ENCODE data around the gene ZFP90. TPM values are rescaled to one million over a fixed set of nuclear protein-coding genes. Genes with fewer than 3 reads are reported as not detected.
A peak's percentile ranks its signal among the peaks of the same experiment; 100 is the strongest.

Gene ZFP90
- total RNA-seq, 2 donors from 2014 or later, result 20.7 to 21.3 TPM

- no peaks in the 10 kb centered on the region for H3K27me3 Mint-ChIP-seq
- no peaks in the 10 kb centered on the region for H3K4me1 Mint-ChIP-seq
- no peak overlapping the region for H3K4me3 Mint-ChIP-seq
- peaks cover 46% of the 10 kb centered on the region for H3K9me3 ChIP-seq (ENCODE audit: control insufficient read depth, low read length, poor library complexity, severe bottlenecking)
- H3K27ac Mint-ChIP-seq, result no peak overlapping the region
- ATAC-seq (no peak), DNase-seq (no peak)
- no peaks in the 10 kb centered on the region for H3K36me3 Mint-ChIP-seq (ENCODE audit: low read depth)
These were observed 25.4 kb downstream of the ZFP90 start for GRCh38 chr16:68564382-68564985.

GRCh38 chr16:68574479-68574878, 35.4 kb downstream of the ZFP90 start:
- H3K4me1 Mint-ChIP-seq, result no peaks in the 10 kb centered on the region
- H3K27ac Mint-ChIP-seq, result no peak overlapping the region
- DNase-seq (no peak), ATAC-seq (no peak)
- no peaks in the 10 kb centered on the region for H3K27me3 Mint-ChIP-seq
- H3K4me3 Mint-ChIP-seq, result no peak overlapping the region
- H3K9me3 ChIP-seq (ENCODE audit: control insufficient read depth, low read length, poor library complexity, severe bottlenecking), result peaks cover 35% of the 10 kb centered on the region
- peaks cover 2% of the 10 kb centered on the region for H3K36me3 Mint-ChIP-seq (ENCODE audit: low read depth)

- H3K4me3 Mint-ChIP-seq, result no peak overlapping the region
- ATAC-seq (no peak), DNase-seq (no peak)
- no peak overlapping the region for H3K27ac Mint-ChIP-seq
- H3K36me3 Mint-ChIP-seq (ENCODE audit: low read depth), result peaks cover 2% of the 10 kb centered on the region
- no peaks in the 10 kb centered on the region for H3K4me1 Mint-ChIP-seq
- peaks cover 29% of the 10 kb centered on the region for H3K9me3 ChIP-seq (ENCODE audit: control insufficient read depth, low read length, poor library complexity, severe bottlenecking)
- no peaks in the 10 kb centered on the region for H3K27me3 Mint-ChIP-seq
These were observed 36.0 kb downstream of the ZFP90 start for GRCh38 chr16:68575082-68575481.

GRCh38 chr16:68577352-68577853, 38.3 kb downstream of the ZFP90 start:
- ATAC-seq (no peak), DNase-seq (no peak)
- Mint-ChIP-seq H3K27me3 (no peaks in the 10 kb centered on the region), H3K4me1 (no peaks in the 10 kb centered on the region), H3K36me3 (ENCODE audit: low read depth) (peaks cover 5% of the 10 kb centered on the region), H3K27ac (no peak overlapping the region), H3K4me3 (peak overlapping the region; percentile 10)
- H3K9me3 ChIP-seq (ENCODE audit: control insufficient read depth, low read length, poor library complexity, severe bottlenecking), result peaks cover 20% of the 10 kb centered on the region

GRCh38 chr16:68590201-68590994, 51.3 kb downstream of the ZFP90 start:
- H3K27me3 Mint-ChIP-seq, result no peaks in the 10 kb centered on the region
- ATAC-seq (peak; percentile 64), DNase-seq (peak; percentile 21 to 62 (median 23))
- H3K27ac Mint-ChIP-seq, result no peak overlapping the region
- peaks cover 2% of the 10 kb centered on the region for H3K4me1 Mint-ChIP-seq
- no peak overlapping the region for H3K4me3 Mint-ChIP-seq
- peaks cover 7% of the 10 kb centered on the region for H3K36me3 Mint-ChIP-seq (ENCODE audit: low read depth)
- H3K9me3 ChIP-seq (ENCODE audit: control insufficient read depth, low read length, poor library complexity, severe bottlenecking), result no peaks in the 10 kb centered on the region

GRCh38 chr16:68592466-68593337, 53.6 kb downstream of the ZFP90 start:
- H3K4me3 Mint-ChIP-seq, result no peak overlapping the region

GRCh38 chr16:68596266-68596665, 57.2 kb downstream of the ZFP90 start:
- H3K4me3 Mint-ChIP-seq, result no peak overlapping the region
- peaks cover 5% of the 10 kb centered on the region for H3K36me3 Mint-ChIP-seq (ENCODE audit: low read depth)
- no peak for ATAC-seq
- no peak for DNase-seq
- no peaks in the 10 kb centered on the region for H3K9me3 ChIP-seq (ENCODE audit: control insufficient read depth, low read length, poor library complexity, severe bottlenecking)
- no peaks in the 10 kb centered on the region for H3K4me1 Mint-ChIP-seq
- H3K27ac Mint-ChIP-seq, result no peak overlapping the region
- H3K27me3 Mint-ChIP-seq, result no peaks in the 10 kb centered on the region

More at GRCh38 chr16:68592466-68593337, 53.6 kb downstream of the ZFP90 start:
- peak; percentile 39 for ATAC-seq
- Mint-ChIP-seq H3K4me1 (peaks cover 2% of the 10 kb centered on the region), H3K36me3 (ENCODE audit: low read depth) (peaks cover 7% of the 10 kb centered on the region), H3K27ac (no peak overlapping the region), H3K27me3 (no peaks in the 10 kb centered on the region)
- DNase-seq, result no peak
- H3K9me3 ChIP-seq (ENCODE audit: control insufficient read depth, low read length, poor library complexity, severe bottlenecking), result no peaks in the 10 kb centered on the region

- Mint-ChIP-seq H3K27me3 (no peaks in the 10 kb centered on the region), H3K27ac (no peak overlapping the region), H3K4me1 (no peaks in the 10 kb centered on the region), H3K4me3 (no peak overlapping the region), H3K36me3 (ENCODE audit: low read depth) (no peaks in the 10 kb centered on the region)
- H3K9me3 ChIP-seq (ENCODE audit: control insufficient read depth, low read length, poor library complexity, severe bottlenecking), result no peaks in the 10 kb centered on the region
- DNase-seq, result no peak
- no peak for ATAC-seq
These were observed 60.5 kb downstream of the ZFP90 start for GRCh38 chr16:68599586-68599985.

- H3K4me3 Mint-ChIP-seq, result no peak overlapping the region
- H3K27ac Mint-ChIP-seq, result no peak overlapping the region
- no peaks in the 10 kb centered on the region for H3K36me3 Mint-ChIP-seq (ENCODE audit: low read depth)
- no peaks in the 10 kb centered on the region for H3K27me3 Mint-ChIP-seq
- peaks cover 5% of the 10 kb centered on the region for H3K4me1 Mint-ChIP-seq
- no peaks in the 10 kb centered on the region for H3K9me3 ChIP-seq (ENCODE audit: control insufficient read depth, low read length, poor library complexity, severe bottlenecking)
- ATAC-seq, result no peak
- no peak for DNase-seq
These were observed 66.7 kb downstream of the ZFP90 start for GRCh38 chr16:68605746-68606145.

GRCh38 chr16:68607443-68607842, 68.4 kb downstream of the ZFP90 start:
- no peak for ATAC-seq
- Mint-ChIP-seq H3K36me3 (ENCODE audit: low read depth) (no peaks in the 10 kb centered on the region), H3K4me3 (no peak overlapping the region), H3K27me3 (no peaks in the 10 kb centered on the region), H3K27ac (no peak overlapping the region), H3K4me1 (peaks cover 5% of the 10 kb centered on the region)
- H3K9me3 ChIP-seq (ENCODE audit: control insufficient read depth, low read length, poor library complexity, severe bottlenecking), result no peaks in the 10 kb centered on the region
- no peak for DNase-seq

GRCh38 chr16:68608330-68608729, 69.2 kb downstream of the ZFP90 start:
- H3K27ac Mint-ChIP-seq, result no peak overlapping the region
- H3K4me1 Mint-ChIP-seq, result peaks cover 5% of the 10 kb centered on the region
- H3K27me3 Mint-ChIP-seq, result no peaks in the 10 kb centered on the region
- DNase-seq, result no peak
- H3K36me3 Mint-ChIP-seq (ENCODE audit: low read depth), result no peaks in the 10 kb centered on the region
- no peaks in the 10 kb centered on the region for H3K9me3 ChIP-seq (ENCODE audit: control insufficient read depth, low read length, poor library complexity, severe bottlenecking)
- no peak for ATAC-seq
- H3K4me3 Mint-ChIP-seq, result no peak overlapping the region

GRCh38 chr16:68612996-68613395, 73.9 kb downstream of the ZFP90 start:
- H3K27ac Mint-ChIP-seq, result no peak overlapping the region
- no peak overlapping the region for H3K4me3 Mint-ChIP-seq
- peaks cover 3% of the 10 kb centered on the region for H3K36me3 Mint-ChIP-seq (ENCODE audit: low read depth)
- DNase-seq (no peak), ATAC-seq (no peak)
- no peaks in the 10 kb centered on the region for H3K9me3 ChIP-seq (ENCODE audit: control insufficient read depth, low read length, poor library complexity, severe bottlenecking)
- H3K4me1 Mint-ChIP-seq, result no peaks in the 10 kb centered on the region
- H3K27me3 Mint-ChIP-seq, result peaks cover 8% of the 10 kb centered on the region

- Mint-ChIP-seq H3K4me3 (no peak overlapping the region), H3K27me3 (peaks cover 8% of the 10 kb centered on the region), H3K27ac (no peak overlapping the region), H3K4me1 (no peaks in the 10 kb centered on the region), H3K36me3 (ENCODE audit: low read depth) (peaks cover 3% of the 10 kb centered on the region)
- H3K9me3 ChIP-seq (ENCODE audit: control insufficient read depth, low read length, poor library complexity, severe bottlenecking), result no peaks in the 10 kb centered on the region
- DNase-seq, result no peak
- ATAC-seq, result no peak
These were observed 78.6 kb downstream of the ZFP90 start for GRCh38 chr16:68617734-68618133.

Measured in T-helper 17 cell (primary cell).